Activated effector memory CD4-positive, alpha-beta T cell treated with anti-CD3 and anti-CD28 coated beads, Interleukin-2, amount 50 U/mL, for 16 hours (primary cell): ENCODE data around the gene FANCD2.
"Not testable (repeated sequence)": the region's sequence is repeated elsewhere in the genome, so short reads cannot be mapped to it uniquely, and the experiment has no call there.

Experiments
- DNase-seq: peaks from one replicate; pipeline ENCODE4 v3.0.0-alpha.2; 2020

FANCD2 gene

DNA sequence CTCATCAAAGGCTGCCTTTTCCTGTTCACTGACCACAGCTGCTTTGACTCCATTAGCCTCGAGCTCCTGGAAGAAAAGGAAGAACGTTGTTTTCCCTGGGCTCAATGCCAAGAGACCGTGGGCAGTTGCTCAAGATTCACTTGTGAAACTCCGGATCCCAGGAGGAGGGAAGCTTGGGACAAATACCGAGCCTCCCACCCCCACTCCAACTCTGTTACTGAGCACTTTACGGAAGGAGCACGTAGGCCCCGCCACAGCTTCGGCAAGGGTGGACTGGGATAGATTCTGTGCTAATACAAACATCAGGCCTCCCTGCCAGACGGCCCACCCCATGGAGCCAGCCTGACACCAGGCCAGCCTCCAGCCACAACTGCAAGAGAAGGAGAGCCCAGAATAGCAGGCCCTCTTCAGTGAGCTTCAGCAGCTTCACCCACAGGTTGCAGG is 10.8 kb upstream of the FANCD2 start:
- DNase-seq: no peak

DNA sequence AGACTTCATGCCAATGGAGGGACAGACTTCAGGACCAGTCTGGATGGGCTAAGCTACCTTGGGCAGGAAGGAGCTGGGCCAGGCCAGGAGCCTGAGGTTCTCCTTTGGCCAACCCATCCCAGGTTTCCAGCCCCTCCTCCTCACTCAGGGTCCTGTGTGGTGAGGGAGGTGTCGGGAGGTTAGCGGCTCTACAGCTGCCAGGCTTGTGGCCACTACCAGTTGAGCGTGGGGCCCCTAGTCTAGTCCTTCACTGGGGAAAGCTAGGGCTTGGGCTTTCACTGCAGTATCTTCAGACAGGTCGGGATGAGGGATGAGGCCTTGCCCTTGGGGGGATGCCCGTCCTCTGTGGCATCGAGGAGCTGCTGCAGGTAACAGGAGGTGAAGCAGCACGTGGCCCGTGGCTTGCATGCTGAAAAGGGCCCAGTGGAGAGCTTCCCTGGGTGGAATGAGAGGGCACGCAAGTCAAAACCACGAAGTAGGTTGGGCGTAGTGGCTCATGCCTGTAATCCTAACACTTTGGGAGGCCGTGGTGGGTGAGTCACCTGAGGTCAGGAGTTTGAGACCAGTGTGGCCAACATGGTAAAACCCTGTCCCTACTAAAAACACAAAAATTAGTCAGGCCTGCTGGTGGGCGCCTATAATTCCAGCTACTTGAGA is 8.5 kb upstream of the FANCD2 start:
- no peak for DNase-seq

DNA sequence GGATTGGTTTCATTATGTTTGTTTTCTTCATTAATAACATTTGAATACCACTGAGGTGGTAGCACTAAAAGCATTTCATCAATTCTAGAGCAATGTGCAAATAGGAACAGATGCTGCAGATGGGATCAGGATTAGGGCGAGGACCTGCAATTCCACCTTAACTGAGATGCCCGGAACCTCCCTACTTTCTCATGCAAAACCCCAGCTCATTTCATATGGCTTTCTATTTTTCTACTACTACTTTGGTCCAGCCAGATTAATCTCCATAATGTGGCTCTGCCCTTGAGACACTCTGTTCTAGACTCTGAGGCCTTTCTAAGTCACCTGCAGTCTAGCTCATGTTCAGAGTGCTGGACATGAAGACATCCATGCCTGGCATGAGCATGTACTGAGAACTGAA is 7.4 kb upstream of the FANCD2 start:
- not testable (repeated sequence) for DNase-seq

DNA sequence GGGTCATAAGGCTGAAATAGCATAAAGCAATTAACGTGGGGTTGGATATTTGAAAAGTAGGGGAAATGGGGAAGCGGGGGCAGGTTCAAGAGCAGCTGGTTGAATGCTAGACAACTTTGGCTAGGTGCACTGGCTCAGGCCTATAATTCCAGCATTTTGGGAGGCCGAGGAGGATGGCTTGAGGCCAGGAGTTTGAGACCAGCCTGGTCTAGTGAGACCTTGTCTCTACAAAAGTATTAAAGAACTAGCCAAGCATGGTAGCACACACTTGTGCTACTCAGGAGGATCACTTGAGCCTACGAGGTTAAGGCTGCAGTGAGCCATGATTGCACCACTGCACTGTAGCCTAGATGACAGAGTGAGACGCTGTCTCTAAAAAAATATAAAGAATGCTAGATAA is 6.9 kb upstream of the FANCD2 start:
- DNase-seq: no peak

DNA sequence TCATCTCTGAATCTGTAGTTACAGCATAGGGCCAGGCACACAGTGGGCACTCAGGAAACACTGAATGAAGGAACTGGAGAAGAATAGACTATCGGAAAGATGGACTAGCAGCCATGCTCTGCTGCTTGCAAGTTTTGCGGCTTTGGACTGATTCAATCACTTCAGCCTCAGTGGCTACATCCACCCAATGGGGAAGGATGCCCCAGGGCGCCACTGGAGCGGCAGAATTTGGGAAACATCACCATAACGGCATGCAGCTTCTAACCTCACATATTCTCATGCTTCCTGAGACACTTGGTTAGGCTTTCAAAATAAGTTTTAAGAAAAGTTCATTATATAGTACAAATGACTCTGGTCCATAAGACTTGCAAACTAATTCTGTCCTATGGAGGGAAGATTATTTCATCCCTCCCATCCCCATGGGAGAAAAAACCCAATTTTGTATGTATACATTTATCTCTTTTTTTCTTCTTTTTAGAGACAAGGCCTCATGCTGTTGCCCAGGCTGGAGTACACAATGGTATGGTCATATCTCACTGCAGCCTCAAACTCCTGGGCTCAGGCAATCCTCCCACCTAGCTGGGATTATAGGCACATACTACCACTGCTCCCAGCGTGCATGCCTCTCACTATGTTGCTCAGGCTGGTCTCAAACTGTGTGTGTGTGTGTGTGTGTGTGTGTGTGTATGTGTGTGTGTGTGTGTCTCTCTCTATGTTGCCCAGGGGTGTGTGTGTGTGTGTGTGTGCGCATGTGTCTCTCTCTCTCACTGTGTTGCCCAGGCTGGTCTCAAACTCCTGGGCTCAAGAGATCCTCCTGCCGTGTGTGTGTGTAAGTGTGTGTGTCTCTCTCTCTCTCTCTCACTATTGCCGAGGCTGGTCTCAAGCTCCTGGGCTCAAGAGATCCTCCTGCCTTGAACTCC is 4.1 kb upstream of the FANCD2 start:
- DNase-seq: no peak

DNA sequence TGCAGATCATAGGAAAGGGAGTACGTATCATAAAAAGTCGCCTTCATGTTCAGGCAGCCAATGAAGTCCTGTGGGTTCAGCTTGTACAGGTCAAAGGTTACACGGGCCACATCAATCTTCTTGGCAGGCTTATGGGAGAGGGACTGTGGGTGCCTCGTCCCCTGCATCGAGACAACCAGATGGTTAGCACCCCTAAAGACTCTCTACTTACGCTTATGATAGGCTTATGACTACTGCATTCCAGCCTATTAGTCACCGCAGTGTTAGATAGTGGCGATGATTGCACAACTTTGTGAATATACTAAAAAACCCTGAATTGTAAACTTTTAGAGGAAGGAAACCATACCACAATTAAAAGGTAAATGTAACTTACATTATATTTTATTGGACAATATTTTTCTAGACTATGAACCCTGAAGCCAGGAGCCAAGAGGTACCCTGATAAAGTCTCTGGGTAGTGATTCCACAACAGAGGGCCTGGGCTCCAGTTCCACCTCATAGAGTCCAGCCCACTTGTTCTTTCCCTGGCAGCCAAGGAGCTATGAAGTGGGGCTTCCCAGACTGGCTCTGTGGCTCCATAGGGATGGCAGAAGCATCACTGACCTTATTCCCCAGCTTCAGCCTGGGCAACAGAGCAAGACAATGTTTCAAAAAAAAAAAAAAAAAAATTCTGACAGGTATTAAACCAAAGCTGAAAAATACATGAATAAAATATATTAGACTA is 2.5 kb upstream of the FANCD2 start:
- DNase-seq: no peak

DNA sequence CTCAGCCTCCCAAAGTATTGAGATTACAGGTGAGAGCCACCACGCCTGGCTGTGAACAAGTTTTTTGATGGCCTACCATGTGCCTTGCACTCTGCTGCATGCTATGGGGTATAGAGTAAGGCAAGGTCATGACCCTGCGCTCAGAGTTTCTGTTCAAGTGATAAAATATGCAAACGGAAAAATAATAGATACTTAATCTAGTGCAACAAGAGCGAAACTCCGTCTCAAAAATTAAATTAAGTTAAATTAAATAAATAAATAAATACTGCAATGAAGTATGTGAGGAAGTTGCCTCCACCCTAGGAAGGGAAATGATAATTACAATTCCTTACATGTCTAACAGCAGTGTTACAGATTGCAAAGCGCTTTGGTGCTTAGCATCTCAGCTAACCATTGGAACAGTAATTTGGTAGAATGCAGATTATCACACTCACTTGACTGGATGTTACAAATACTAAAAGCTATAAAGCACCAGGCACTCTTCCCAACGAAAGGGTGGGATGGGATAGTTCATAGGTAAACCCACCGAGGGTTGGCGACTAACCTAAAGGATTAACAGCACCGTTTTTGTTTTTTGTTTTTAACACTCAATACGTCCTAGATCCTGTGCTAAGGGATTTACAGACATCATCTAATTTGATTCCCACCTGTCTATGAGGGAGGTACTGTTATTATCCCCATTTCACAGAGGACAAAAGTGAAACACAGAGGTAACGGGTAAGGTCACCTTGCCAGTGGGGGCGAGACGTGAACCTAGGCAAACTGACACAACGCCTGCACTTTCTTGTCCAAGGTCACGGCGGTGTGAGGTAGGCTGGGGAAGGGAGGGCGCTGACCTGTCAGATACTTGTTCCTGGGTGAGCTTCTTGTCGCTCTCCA is 793 bp upstream of the FANCD2 start:
- DNase-seq: no peak

DNA sequence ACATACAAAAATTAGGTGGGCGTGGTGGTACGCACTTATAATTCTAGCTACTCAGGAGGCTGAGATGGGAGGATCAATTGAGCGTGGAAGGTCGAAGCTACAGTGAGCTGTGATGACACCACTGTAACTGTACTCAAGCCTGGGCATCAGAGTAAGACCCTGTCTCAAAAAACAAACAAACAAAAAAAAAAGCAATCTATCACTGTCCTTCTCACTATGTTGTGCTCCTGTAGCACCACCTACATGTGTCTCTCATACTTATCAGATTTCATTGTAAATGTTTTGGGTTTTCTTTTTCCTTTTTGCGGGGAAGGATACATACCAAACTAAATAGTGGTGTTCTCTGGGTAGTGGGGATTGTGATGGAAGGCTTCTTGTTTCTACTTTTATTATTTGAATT is 14.8 kb downstream of the FANCD2 start:
- no peak for DNase-seq

DNA sequence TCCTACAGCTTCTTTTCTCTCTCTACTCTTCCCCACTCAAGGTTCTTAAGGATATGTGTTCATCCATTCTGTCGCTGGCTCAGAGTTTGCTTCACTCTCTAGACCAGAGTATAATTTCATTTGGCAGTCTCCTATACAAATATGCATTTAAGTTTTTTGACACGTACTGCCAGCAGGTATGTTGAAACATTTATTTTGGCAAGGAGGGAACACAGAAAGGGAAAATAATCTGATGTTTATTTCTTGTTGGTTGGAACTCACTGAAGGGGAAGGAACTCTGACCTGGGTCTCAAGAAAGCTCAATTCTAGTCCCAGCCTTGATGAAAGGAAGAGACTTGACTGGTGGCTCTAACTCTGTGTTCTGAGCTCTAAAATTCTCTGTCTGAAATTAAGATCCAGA is 21.6 kb downstream of the FANCD2 start:
- DNase-seq: no peak

DNA sequence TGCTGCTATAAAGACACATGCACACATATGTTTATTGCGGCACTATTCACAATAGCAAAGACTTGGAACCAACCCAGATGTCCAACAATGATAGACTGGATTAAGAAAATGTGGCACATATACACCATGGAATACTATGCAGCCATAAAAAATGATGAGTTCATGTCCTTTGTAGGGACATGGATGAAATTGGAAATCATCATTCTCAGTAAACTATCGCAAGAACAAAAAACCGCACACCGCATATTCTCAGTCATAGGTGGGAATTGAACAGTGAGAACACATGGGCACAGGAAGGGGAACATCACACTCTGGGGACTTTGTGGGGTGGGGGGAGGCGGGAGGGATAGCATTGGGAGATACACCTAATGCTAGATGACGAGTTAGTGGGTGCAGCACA is 26.8 kb downstream of the FANCD2 start:
- not testable (repeated sequence) for DNase-seq

DNA sequence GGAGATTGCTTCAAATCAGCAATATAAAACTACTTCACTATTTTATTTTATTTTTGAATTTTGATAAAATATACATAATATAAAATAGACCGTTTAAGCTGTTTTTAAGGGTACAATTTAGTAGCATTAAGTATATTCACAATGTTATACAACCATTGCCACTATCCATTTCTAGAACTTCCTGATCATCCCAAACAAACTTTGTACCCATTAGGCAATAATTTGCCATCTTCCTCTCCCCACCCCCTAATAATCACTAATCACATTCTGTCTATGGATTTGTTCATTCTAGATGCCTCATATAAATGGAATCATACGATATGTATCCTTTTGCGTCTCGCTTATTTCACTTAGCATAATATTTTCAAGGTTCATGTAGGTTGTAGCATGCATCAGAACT is 28.9 kb downstream of the FANCD2 start:
- no peak for DNase-seq

DNA sequence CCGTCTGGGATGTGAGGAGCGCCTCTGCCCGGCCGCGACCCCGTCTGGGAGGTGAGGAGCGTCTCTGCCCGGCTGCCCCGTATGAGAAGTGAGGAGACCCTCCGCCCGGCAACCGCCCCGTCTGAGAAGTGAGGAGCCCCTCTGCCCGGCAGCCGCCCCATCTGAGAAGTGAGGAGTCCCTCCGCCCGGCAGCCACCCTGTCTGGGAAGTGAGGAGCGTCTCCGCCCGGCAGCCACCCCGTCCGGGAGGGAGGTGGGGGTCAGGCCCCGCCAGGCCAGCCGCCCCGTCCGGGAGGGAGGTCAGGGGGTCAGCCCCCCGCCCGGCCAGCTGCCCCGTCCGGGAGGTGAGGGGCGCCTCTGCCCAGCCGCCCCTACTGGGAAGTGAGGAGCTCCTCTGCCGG is 43.8 kb downstream of the FANCD2 start:
- not testable (repeated sequence) for DNase-seq

DNA sequence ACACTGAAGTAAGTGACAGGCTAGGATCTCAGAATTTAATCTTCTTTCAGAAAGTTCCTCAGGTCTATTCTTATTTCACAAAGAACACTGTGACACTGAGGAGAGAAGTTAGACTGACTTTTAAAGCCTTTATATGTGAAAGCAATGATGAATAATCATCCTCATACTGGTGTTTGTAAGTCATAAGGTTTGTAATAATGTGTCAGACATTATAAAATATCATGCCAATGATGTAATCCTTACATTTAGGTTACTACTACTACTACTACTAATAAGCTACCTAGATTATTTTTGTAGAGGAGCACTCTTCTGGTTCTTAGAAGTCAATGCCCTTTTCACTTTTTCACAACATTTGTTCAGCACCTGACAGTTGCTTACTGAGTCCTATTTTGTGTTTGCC is 48.4 kb downstream of the FANCD2 start:
- DNase-seq: no peak

DNA sequence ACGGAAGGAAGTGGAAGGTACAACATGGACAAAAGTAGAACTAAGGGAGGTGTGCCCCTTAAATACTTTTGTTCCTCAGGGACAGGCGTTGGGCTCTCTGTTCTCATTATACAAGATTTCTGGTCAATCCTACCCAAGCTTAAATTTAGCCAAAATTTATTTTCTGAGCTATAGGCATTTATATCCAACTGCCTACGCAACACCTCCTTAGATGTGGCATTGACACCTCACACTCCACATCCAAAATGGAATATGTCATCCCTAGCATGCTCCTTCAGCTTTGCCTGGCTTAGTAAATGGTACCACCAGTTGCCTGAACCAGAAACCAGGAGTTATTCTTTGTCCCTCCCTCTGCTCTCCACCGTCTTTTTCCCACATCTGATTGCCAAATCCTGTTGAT is 55.6 kb downstream of the FANCD2 start:
- no peak for DNase-seq

DNA sequence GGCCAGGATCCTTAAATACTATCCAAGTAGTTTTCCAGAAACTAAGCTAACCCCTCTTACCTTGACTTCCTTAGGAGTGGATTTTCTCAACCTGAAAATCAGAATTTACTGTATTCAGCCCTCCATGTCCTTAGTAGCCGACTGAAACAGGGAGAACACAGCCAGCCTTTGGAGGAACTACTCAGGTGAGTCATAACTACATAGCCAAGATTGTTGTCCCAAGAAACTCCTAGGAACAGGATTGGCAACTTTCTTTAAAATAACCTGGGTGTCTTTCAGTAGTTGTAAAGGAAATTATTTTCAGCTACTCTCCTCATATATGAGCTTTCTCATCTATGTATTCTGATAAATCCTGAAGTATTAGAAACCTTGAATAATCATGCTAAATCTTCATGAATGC is 59.5 kb downstream of the FANCD2 start:
- no peak for DNase-seq

DNA sequence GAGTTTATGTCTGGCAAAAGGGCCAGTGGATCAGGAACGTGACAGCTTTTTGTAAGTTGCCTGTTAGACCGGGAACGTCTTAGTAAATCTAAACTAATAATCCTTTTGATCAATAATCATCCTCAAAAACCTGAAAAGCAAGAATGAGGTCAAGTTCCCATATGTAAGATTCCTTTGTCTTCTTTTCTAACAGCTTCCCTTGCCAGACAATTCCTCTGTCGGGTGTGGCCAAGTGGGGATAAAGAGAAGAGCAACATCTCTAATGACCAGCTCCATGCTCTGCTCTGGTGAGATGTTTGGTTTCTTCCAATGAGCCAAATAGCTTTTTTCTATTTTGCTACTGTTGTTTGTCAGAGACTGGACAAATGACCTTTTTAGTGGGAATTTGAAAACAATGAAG is 62.0 kb downstream of the FANCD2 start:
- DNase-seq: no peak

DNA sequence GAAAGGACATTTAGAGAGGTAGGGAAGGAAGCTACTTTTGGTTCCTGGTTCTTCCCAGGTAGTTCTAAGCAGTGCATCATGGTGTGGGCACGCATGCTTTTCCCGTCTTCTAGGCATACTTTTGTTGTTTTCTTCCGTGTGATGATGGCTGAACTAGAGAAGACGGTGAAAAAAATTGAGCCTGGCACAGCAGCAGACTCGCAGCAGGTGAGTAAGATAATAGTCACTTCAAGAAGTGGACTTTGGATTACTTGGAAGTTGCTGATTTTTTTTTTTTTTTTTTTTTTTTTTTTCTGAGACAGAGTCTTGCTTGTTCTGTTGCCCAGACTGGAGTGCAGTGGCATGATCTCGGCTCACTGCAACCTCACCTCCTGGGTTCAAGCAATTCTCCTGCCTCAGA is 63.9 kb downstream of the FANCD2 start:
- no peak for DNase-seq

DNA sequence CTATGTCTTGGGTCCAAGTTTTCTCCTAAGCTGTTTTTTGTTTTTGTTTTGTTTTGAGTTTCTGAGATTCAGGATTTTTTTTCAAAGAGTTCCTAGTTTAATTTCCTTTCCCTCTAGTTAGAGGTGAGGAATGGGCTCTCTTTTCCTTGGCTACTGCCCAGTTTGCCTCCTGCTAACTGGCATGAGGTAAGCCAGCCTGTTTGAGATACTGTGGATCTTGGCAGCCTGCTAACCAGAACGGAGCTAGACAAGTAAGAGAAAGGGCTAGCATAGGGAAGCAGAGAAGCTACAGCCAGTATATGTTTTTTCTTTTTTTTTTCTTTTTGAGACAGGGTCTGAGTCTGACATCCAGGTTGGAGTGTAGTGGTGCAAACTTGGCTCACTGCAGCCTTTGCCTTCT is 64.5 kb downstream of the FANCD2 start:
- not testable (repeated sequence) for DNase-seq

DNA sequence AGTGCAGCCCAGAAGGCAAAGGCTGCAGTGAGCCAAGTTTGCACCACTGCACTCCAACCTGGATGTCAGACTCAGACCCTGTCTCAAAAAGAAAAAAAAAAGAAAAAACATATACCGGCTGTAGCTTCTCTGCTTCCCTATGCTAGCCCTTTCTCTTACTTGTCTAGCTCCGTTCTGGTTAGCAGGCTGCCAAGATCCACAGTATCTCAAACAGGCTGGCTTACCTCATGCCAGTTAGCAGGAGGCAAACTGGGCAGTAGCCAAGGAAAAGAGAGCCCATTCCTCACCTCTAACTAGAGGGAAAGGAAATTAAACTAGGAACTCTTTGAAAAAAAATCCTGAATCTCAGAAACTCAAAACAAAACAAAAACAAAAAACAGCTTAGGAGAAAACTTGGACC is 65.2 kb downstream of the FANCD2 start:
- not testable (repeated sequence) for DNase-seq

DNA sequence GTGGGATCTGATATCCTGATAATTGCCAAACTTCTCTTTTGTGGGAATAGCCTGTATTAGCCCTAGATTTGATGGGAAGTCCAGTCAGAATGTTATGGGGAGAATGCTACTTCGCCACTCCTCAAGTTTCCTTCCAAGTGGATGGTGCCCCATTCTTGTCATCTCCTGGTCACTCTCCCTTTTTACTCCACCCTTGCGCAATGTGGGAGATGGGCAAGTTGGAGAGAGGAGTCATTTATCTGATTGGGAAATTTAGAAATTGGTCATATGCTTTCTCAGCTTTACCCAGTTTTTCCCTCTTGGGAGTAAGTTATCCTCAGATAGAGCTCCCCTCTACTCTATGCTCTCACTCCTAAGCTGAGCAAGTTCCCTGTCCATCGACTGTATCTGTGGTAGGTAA is 67.4 kb downstream of the FANCD2 start:
- no peak for DNase-seq

DNA sequence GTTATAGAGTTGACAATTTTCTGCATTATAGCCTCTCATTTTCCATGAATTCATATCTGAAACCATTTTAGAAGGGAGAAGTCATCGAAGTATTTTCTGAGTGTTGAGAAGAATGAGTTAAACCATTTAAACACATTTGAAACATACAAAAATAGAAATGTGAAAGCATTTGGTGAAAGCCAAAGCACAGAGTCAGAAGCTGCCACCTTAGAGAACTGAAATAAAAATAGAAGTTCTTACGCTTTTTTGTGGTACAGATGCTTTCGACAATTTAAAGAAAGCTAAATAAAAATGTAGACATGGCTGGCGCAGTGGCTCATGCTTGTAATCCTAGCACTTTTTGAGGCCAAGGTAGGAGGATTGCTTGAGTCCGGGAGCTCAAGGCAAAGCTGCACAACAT is 72.8 kb downstream of the FANCD2 start:
- DNase-seq: no peak

DNA sequence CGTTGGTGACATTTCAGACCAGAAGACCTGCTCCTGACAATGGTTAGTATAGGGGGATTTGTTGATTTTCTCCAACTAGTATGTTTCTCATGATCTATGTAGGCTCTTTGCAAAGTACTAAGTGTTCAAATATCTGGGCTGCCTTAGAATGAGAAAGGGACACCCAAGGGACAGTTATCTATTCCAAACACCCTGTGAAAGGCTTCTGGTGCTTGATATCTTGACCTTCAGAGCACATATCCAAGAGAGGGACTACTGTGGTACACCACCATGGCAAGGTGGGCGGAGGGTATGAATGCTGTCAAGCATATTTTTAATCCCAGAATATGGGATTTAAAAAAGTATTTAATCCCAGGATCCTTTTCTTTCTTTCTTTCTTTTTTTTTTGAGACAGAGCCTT is 80.7 kb downstream of the FANCD2 start:
- no peak for DNase-seq

DNA sequence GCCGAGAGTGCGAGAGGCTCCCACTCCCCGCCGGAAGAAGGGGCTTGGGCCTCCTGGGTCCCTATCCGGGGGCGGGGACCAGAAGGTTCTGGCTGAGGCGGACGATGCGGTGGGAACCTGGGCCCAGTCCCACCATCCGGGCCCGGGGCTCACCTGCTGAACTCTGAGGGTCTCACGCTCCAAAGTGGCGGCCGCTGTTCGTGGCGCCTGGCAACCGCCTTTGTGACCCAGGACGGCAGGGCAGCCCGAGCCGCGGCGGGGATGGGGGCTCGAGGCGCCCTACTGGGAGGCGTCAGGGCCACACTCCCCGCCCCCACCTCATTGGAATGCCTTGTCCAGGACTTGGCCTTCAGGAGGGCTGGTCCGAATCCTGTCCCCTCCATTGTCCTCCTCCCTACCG is 81.9 kb downstream of the FANCD2 start, which contains the start of gene FANCD2OS:
TSS of gene FANCD2OS (minus strand) at position 165 of the 400 bp plus-strand sequence. CDS start 3,481 bp downstream, outside the sequence.
- no peak for DNase-seq
